HCT116 (cell line): ENCODE results near the gene ZNF160.

ENCODE experiments used
- CTCF ChIP-seq, 3 experiments: fragments of 200-600 bp in 1 of 3; sonication (generic) in 1 of 3; IDR thresholded peaks in 2 of 3; conservative IDR thresholded peaks in 1 of 3; 2 replicates each; pipeline ENCODE4 v1.5.1; 2012 to 2017; ENCODE audit warnings: low read depth in 2 of 3, low read length in 2 of 3, antibody characterized with exemption in 1 of 3, borderline replicate concordance in 1 of 3, control low read depth in 1 of 3, mild to moderate bottlenecking in 1 of 3, mixed read lengths in 1 of 3, mixed run types in 1 of 3, moderate library complexity in 1 of 3; ENCODE audit not compliant: insufficient read depth in 1 of 3
- EZH2phosphoT487 ChIP-seq: fragments of 200-600 bp; IDR thresholded peaks from 2 replicates; pipeline ENCODE4 v1.6.1; 2018; ENCODE audit warnings: antibody characterized with exemption, borderline replicate concordance
- FOSL1 ChIP-seq: IDR thresholded peaks from 2 replicates; pipeline ENCODE4 v1.6.1; 2012; ENCODE audit warnings: low read depth
- JUND ChIP-seq: IDR thresholded peaks from 2 replicates; pipeline ENCODE4 v1.6.1; 2012
- POLR2A ChIP-seq: IDR thresholded peaks from 2 replicates; pipeline ENCODE4 v1.7.0; 2011; ENCODE audit warnings: borderline replicate concordance; ENCODE audit not compliant: insufficient read depth, insufficient read length; ENCODE audit errors: extremely low read depth
- POLR2AphosphoS5 ChIP-seq: IDR thresholded peaks from 2 replicates; pipeline ENCODE4 v1.6.1; 2011; ENCODE audit warnings: mild to moderate bottlenecking, low read depth, low read length, moderate library complexity
- RAD21 ChIP-seq: IDR thresholded peaks from 2 replicates; pipeline ENCODE4 v1.6.1; 2012; ENCODE audit warnings: low read depth, mild to moderate bottlenecking
- TCF7L2 ChIP-seq: IDR thresholded peaks from 2 replicates; pipeline ENCODE4 v1.7.0; 2011; ENCODE audit warnings: borderline replicate concordance, inconsistent platforms; ENCODE audit not compliant: insufficient read depth, insufficient read length; ENCODE audit errors: extremely low read depth
- ZFX ChIP-seq: fragments of 450-650 bp; IDR thresholded peaks from 2 replicates; pipeline ENCODE4 v1.6.1; 2017
- ZNF274 ChIP-seq: fragments of 200-500 bp; sonication (Bioruptor generic); IDR thresholded peaks from 2 replicates; pipeline ENCODE4 v1.6.1; 2014; ENCODE audit warnings: mild to moderate bottlenecking, low read depth, low read length, inconsistent platforms
- TF ChIP-seq, protein P1 (sequence below): IDR thresholded peaks from 2 replicates; pipeline ENCODE4 v1.6.1; 2012
- TF ChIP-seq, protein P2 (sequence below): IDR thresholded peaks from 2 replicates; pipeline ENCODE4 v1.6.1; 2012; ENCODE audit warnings: low read depth

DNA sequence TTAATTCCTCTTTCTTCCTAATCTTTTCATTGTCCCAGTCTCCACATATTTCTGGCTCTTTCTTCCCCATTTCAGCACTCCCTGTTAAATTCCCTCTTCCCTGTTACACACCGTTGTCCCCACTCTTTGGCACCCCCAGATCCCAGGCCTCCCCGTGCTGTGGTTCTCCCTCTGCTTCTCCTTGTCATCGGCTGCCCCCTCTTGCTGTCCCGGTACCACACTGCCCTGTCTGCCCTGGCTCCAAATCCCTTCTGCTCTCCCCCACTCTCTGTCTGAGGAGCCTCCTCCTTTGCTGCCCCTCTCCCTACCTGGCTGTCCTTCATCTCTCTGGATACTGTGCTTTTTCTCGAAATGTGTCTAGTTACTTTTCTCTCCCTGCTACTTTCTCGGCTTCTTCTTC lies 28.5 kb upstream of the ZNF160 start:
- TF ChIP-seq EZH2phosphoT487 (no peak), JUND (no peak), CTCF (IDR thresholded peaks at IDR 0.05 in 2 of 3, conservative IDR thresholded peaks at IDR 0.05 in 1 of 3; ENCODE audit: borderline replicate concordance in 1 of 3, insufficient read depth in 1 of 3, low read depth in 2 of 3, low read length in 2 of 3) (no peak), POLR2AphosphoS5 (no peak), POLR2A (no peak), RAD21 (no peak), TCF7L2 (no peak), FOSL1 (no peak), ZNF274 (no peak), ZFX (no peak)
- TF ChIP-seq, protein P1, sequence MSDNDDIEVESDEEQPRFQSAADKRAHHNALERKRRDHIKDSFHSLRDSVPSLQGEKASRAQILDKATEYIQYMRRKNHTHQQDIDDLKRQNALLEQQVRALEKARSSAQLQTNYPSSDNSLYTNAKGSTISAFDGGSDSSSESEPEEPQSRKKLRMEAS = no peak
- TF ChIP-seq, protein P2, sequence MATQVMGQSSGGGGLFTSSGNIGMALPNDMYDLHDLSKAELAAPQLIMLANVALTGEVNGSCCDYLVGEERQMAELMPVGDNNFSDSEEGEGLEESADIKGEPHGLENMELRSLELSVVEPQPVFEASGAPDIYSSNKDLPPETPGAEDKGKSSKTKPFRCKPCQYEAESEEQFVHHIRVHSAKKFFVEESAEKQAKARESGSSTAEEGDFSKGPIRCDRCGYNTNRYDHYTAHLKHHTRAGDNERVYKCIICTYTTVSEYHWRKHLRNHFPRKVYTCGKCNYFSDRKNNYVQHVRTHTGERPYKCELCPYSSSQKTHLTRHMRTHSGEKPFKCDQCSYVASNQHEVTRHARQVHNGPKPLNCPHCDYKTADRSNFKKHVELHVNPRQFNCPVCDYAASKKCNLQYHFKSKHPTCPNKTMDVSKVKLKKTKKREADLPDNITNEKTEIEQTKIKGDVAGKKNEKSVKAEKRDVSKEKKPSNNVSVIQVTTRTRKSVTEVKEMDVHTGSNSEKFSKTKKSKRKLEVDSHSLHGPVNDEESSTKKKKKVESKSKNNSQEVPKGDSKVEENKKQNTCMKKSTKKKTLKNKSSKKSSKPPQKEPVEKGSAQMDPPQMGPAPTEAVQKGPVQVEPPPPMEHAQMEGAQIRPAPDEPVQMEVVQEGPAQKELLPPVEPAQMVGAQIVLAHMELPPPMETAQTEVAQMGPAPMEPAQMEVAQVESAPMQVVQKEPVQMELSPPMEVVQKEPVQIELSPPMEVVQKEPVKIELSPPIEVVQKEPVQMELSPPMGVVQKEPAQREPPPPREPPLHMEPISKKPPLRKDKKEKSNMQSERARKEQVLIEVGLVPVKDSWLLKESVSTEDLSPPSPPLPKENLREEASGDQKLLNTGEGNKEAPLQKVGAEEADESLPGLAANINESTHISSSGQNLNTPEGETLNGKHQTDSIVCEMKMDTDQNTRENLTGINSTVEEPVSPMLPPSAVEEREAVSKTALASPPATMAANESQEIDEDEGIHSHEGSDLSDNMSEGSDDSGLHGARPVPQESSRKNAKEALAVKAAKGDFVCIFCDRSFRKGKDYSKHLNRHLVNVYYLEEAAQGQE = no peak
